K562 (cell line): Measurements from ENCODE around the gene SCN5A. TPM values are rescaled to one million over a fixed set of nuclear protein-coding genes. Genes with fewer than 3 reads are reported as not detected.

Experiments
- ARHGAP35 ChIP-seq: fragments of 450-650 bp; IDR thresholded peaks from 2 replicates; pipeline ENCODE4 v1.6.1; 2018; ENCODE audit not compliant: partially characterized antibody
- BACH1 ChIP-seq: fragments of 200-800 bp; sonication (Bioruptor generic); IDR thresholded peaks from 2 replicates; pipeline ENCODE4 v1.6.1; 2016; ENCODE audit warnings: missing genetic modification characterization, missing compliant biosample characterization
- CCAR2 ChIP-seq: fragments of 200-400 bp; formaldehyde crosslinking; IDR thresholded peaks from 2 replicates; pipeline ENCODE4 v1.6.1; 2017; ENCODE audit warnings: mild to moderate bottlenecking, low read depth, low read length
- HDAC3 ChIP-seq: fragments of 450-650 bp; IDR thresholded peaks from 2 replicates; pipeline ENCODE4 v1.6.1; 2018; ENCODE audit warnings: borderline replicate concordance, mild to moderate bottlenecking, moderate library complexity; ENCODE audit not compliant: partially characterized antibody
- HOXB6 ChIP-seq: fragments of 250-450 bp; sonication (Bioruptor Pico); IDR thresholded peaks from 2 replicates; pipeline ENCODE4 v1.5.1; 2022; ENCODE audit warnings: mild to moderate bottlenecking, borderline replicate concordance
- NCOA2 ChIP-seq, 2 experiments: fragments of 450-650 bp; IDR thresholded peaks; 2 replicates each; pipeline ENCODE4 v1.6.1; 2018; ENCODE audit warnings: mild to moderate bottlenecking in 2 of 2, moderate library complexity in 1 of 2; ENCODE audit not compliant: partially characterized antibody in 2 of 2
- NFE2 ChIP-seq: IDR thresholded peaks from 2 replicates; pipeline ENCODE4 v1.6.1; 2014; ENCODE audit warnings: antibody characterized with exemption, low read depth
- ZBTB8A ChIP-seq: fragments of 450-650 bp; IDR thresholded peaks from 2 replicates; pipeline ENCODE4 v1.6.1; 2018; ENCODE audit warnings: mild to moderate bottlenecking, moderate library complexity; ENCODE audit not compliant: partially characterized antibody
- ZNF174 ChIP-seq: fragments of 250-450 bp; sonication (Bioruptor Pico); IDR thresholded peaks from 2 replicates; pipeline ENCODE4 v1.4.0; 2020; ENCODE audit warnings: mild to moderate bottlenecking
- ZNF217 ChIP-seq: sonication (generic); formaldehyde crosslinking; IDR thresholded peaks from 2 replicates; pipeline ENCODE4 v1.8.0; 2022; ENCODE audit warnings: mild to moderate bottlenecking, missing genetic modification reagents
- polyA plus RNA-seq, 8 experiments: library from polyadenylated mRNA; depleted of rRNA in 4 of 8; stranded (reverse) in 5 of 8; unstranded in 3 of 8; fragments of >200 nt; fragmentation: Nextera tagmentation in 2 of 8; fragmentation: Illumina TruSeq in 1 of 8; extraction: Ambion mirVana in 2 of 8; extraction: Trizol in 1 of 8; gene quantifications; 2 replicates each; pipeline versions ENCODE4 v1.2.1 to v1.2.3, GENCODE V29; 2011 to 2014; ENCODE audit warnings: inconsistent platforms in 1 of 8, missing spikeins in 1 of 8
- total RNA-seq, 7 experiments: library from RNA; depleted of rRNA in 6 of 7; stranded (reverse); fragments of >200 nt in 6 of 7; fragmentation: Illumina TruSeq in 2 of 7; extraction: Trizol in 2 of 7; gene quantifications; 2 replicates each; pipeline versions ENCODE4 v1.2.1 to v1.2.3, GENCODE V29; 2011 to 2021; ENCODE audit warnings: low replicate concordance in 1 of 7
- TF ChIP-seq, protein P1 (sequence below), 2 experiments: fragments of 200-800 bp in 1 of 2; sonication (Bioruptor generic) in 1 of 2; sonication (generic) in 1 of 2; formaldehyde crosslinking in 1 of 2; IDR thresholded peaks in 1 of 2; conservative IDR thresholded peaks in 1 of 2; 2 replicates each; pipeline versions ENCODE4 v1.5.0 to v1.6.1; 2016 to 2020; ENCODE audit warnings: missing compliant biosample characterization in 1 of 2, missing genetic modification characterization in 1 of 2, missing genetic modification reagents in 1 of 2
- TF ChIP-seq, protein P2 (sequence below): sonication (generic); formaldehyde crosslinking; IDR thresholded peaks from 2 replicates; pipeline ENCODE4 v1.8.0; 2023; ENCODE audit warnings: mild to moderate bottlenecking, missing genetic modification reagents
- TF ChIP-seq, protein P3 (sequence below): fragments of 450-650 bp; IDR thresholded peaks from 2 replicates; pipeline ENCODE4 v1.7.1; 2018; ENCODE audit warnings: mild to moderate bottlenecking, low read depth; ENCODE audit not compliant: partially characterized antibody
- TF ChIP-seq, protein P4 (sequence below): sonication (generic); formaldehyde crosslinking; IDR thresholded peaks from 2 replicates; pipeline ENCODE4 v1.8.1; 2023; ENCODE audit warnings: mild to moderate bottlenecking, missing genetic modification reagents

The SCN5A gene
- total and polyA plus RNA-seq, 9 of the 15 experiments (the other 6 are each of a cell fraction or from before 2014, with no cell fraction given), result 0.07 to 1.4 (median 0.21) TPM; not detected in 2

DNA sequence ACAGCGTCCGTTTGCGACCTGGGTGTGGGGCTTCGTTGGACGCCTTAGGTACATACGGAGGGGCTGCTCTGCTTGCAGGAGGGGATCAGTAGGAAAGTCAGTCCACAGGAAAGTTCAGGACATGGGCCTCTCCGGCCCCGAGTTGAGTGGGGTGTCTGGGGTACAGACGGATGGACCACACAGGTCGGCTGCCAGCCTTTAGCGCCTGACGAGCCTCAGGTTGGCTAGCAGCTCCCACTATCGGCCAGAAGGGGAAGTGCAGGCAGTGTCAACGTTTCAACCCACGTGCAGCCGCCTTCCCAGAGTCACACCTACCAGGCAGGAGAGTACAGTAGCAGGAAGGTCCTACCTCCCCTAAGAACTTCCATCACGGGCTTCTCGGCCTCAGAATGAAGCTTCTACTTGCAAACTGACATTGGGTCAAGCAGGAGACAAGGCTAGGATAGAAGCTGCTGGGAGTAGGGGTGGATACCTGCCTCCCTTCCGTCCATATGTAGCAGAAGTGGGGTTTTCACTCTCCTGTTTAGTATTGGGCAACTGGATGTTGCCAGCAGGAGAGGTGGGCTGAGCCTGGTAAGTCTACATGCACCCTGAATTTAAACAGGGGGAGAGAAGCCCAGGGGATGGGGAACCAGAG is 1.8 kb upstream of the SCN5A start (continued):
- TF ChIP-seq, protein P1, sequence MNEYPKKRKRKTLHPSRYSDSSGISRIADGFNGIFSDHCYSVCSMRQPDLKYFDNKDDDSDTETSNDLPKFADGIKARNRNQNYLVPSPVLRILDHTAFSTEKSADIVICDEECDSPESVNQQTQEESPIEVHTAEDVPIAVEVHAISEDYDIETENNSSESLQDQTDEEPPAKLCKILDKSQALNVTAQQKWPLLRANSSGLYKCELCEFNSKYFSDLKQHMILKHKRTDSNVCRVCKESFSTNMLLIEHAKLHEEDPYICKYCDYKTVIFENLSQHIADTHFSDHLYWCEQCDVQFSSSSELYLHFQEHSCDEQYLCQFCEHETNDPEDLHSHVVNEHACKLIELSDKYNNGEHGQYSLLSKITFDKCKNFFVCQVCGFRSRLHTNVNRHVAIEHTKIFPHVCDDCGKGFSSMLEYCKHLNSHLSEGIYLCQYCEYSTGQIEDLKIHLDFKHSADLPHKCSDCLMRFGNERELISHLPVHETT (CRISPR knock-in tag; conservative IDR thresholded peaks at IDR 0.05 in 1 of 2, IDR thresholded peaks at IDR 0.05 in 1 of 2), result no peak
- TF ChIP-seq HDAC3 (no peak), BACH1 (tag) (no peak), CCAR2 (no peak), HOXB6 (no peak), ZNF217 (CRISPR knock-in tag) (no peak), NCOA2 (IDR thresholded peaks at IDR 0.05; ENCODE audit: partially characterized antibody in 2 of 2) (no peak), ZBTB8A (no peak), ZNF174 (CRISPR knock-in tag) (no peak), ARHGAP35 (no peak), NFE2 (no peak)
- TF ChIP-seq, protein P2, sequence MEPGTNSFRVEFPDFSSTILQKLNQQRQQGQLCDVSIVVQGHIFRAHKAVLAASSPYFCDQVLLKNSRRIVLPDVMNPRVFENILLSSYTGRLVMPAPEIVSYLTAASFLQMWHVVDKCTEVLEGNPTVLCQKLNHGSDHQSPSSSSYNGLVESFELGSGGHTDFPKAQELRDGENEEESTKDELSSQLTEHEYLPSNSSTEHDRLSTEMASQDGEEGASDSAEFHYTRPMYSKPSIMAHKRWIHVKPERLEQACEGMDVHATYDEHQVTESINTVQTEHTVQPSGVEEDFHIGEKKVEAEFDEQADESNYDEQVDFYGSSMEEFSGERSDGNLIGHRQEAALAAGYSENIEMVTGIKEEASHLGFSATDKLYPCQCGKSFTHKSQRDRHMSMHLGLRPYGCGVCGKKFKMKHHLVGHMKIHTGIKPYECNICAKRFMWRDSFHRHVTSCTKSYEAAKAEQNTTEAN (CRISPR knock-in tag), result no peak
- TF ChIP-seq, protein P3, sequence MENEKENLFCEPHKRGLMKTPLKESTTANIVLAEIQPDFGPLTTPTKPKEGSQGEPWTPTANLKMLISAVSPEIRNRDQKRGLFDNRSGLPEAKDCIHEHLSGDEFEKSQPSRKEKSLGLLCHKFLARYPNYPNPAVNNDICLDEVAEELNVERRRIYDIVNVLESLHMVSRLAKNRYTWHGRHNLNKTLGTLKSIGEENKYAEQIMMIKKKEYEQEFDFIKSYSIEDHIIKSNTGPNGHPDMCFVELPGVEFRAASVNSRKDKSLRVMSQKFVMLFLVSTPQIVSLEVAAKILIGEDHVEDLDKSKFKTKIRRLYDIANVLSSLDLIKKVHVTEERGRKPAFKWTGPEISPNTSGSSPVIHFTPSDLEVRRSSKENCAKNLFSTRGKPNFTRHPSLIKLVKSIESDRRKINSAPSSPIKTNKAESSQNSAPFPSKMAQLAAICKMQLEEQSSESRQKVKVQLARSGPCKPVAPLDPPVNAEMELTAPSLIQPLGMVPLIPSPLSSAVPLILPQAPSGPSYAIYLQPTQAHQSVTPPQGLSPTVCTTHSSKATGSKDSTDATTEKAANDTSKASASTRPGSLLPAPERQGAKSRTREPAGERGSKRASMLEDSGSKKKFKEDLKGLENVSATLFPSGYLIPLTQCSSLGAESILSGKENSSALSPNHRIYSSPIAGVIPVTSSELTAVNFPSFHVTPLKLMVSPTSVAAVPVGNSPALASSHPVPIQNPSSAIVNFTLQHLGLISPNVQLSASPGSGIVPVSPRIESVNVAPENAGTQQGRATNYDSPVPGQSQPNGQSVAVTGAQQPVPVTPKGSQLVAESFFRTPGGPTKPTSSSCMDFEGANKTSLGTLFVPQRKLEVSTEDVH, result no peak
- TF ChIP-seq, protein P4, sequence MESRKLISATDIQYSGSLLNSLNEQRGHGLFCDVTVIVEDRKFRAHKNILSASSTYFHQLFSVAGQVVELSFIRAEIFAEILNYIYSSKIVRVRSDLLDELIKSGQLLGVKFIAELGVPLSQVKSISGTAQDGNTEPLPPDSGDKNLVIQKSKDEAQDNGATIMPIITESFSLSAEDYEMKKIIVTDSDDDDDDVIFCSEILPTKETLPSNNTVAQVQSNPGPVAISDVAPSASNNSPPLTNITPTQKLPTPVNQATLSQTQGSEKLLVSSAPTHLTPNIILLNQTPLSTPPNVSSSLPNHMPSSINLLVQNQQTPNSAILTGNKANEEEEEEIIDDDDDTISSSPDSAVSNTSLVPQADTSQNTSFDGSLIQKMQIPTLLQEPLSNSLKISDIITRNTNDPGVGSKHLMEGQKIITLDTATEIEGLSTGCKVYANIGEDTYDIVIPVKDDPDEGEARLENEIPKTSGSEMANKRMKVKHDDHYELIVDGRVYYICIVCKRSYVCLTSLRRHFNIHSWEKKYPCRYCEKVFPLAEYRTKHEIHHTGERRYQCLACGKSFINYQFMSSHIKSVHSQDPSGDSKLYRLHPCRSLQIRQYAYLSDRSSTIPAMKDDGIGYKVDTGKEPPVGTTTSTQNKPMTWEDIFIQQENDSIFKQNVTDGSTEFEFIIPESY (CRISPR knock-in tag), result no peak
